WTC11 (cell line): ENCODE data around the gene TMEM145.

ENCODE experiments used
- ELF4 ChIP-seq: sonication (generic); formaldehyde crosslinking; IDR thresholded peaks from 2 replicates; pipeline ENCODE4 v1.8.1; 2022; ENCODE audit warnings: low read depth, mild to moderate bottlenecking, moderate library complexity, missing genetic modification reagents
- TF ChIP-seq, protein P1 (sequence below): fragments of 250-450 bp; sonication (Bioruptor Pico); IDR thresholded peaks from 2 replicates; pipeline ENCODE4 v1.9.0; 2021; ENCODE audit warnings: mild to moderate bottlenecking
- TF ChIP-seq, protein P2 (sequence below): fragments of 200-600 bp; IDR thresholded peaks from 2 replicates; pipeline ENCODE4 v1.8.0; 2022; ENCODE audit warnings: antibody characterized with exemption
- TF ChIP-seq, protein P3 (sequence below): sonication (generic); formaldehyde crosslinking; IDR thresholded peaks from 2 replicates; pipeline ENCODE4 v1.8.1; 2023; ENCODE audit warnings: mild to moderate bottlenecking, missing genetic modification reagents, moderate library complexity
- TF ChIP-seq, protein P4 (sequence below): sonication (generic); formaldehyde crosslinking; IDR thresholded peaks from 2 replicates; pipeline ENCODE4 v1.8.1; 2023; ENCODE audit warnings: mild to moderate bottlenecking, moderate library complexity, missing genetic modification reagents
- TF ChIP-seq, protein P5 (sequence below): sonication (generic); formaldehyde crosslinking; IDR thresholded peaks from 2 replicates; pipeline ENCODE4 v1.8.1; 2022; ENCODE audit warnings: mild to moderate bottlenecking, moderate library complexity, missing genetic modification reagents

DNA sequence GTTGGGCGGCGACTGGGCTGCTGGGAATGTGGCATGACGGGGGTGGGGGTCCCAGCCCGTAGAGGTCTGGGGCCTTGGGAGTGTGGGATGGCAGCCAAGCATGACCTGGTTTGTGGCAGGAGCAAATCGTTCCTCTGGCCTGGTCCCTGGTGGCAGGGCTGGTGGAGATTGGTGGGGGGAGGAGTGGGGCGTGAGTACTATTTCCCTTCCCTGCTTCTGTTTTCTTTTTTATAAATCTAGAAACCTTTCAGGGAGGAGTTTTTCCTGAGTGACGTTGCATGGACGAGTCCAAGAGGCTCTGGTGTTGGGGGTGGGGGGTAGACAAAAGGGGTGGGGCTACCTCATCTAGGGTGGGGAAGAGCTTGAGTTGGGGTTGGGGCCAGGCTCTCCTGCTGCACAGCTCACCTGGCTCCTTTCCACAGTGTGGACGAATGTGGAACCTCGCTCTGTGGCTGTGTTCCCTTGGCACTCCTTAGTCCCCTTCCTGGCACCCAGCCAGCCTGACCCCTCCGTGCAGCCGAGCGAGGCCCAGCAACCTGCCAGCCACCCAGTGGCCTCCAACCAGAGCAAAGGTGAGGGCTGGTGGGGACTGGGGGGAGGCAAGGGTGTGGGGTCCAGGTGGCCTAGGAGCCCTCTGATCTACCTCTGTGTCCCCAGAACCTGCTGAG is 26.6 kb upstream of the TMEM145 start:
- no peak for TF ChIP-seq ELF4 (CRISPR knock-in tag)
- TF ChIP-seq, protein P1, sequence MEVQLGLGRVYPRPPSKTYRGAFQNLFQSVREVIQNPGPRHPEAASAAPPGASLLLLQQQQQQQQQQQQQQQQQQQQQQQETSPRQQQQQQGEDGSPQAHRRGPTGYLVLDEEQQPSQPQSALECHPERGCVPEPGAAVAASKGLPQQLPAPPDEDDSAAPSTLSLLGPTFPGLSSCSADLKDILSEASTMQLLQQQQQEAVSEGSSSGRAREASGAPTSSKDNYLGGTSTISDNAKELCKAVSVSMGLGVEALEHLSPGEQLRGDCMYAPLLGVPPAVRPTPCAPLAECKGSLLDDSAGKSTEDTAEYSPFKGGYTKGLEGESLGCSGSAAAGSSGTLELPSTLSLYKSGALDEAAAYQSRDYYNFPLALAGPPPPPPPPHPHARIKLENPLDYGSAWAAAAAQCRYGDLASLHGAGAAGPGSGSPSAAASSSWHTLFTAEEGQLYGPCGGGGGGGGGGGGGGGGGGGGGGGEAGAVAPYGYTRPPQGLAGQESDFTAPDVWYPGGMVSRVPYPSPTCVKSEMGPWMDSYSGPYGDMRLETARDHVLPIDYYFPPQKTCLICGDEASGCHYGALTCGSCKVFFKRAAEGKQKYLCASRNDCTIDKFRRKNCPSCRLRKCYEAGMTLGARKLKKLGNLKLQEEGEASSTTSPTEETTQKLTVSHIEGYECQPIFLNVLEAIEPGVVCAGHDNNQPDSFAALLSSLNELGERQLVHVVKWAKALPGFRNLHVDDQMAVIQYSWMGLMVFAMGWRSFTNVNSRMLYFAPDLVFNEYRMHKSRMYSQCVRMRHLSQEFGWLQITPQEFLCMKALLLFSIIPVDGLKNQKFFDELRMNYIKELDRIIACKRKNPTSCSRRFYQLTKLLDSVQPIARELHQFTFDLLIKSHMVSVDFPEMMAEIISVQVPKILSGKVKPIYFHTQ (CRISPR knock-in tag) = no peak
- TF ChIP-seq, protein P2, sequence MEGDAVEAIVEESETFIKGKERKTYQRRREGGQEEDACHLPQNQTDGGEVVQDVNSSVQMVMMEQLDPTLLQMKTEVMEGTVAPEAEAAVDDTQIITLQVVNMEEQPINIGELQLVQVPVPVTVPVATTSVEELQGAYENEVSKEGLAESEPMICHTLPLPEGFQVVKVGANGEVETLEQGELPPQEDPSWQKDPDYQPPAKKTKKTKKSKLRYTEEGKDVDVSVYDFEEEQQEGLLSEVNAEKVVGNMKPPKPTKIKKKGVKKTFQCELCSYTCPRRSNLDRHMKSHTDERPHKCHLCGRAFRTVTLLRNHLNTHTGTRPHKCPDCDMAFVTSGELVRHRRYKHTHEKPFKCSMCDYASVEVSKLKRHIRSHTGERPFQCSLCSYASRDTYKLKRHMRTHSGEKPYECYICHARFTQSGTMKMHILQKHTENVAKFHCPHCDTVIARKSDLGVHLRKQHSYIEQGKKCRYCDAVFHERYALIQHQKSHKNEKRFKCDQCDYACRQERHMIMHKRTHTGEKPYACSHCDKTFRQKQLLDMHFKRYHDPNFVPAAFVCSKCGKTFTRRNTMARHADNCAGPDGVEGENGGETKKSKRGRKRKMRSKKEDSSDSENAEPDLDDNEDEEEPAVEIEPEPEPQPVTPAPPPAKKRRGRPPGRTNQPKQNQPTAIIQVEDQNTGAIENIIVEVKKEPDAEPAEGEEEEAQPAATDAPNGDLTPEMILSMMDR = no peak
- TF ChIP-seq, protein P3, sequence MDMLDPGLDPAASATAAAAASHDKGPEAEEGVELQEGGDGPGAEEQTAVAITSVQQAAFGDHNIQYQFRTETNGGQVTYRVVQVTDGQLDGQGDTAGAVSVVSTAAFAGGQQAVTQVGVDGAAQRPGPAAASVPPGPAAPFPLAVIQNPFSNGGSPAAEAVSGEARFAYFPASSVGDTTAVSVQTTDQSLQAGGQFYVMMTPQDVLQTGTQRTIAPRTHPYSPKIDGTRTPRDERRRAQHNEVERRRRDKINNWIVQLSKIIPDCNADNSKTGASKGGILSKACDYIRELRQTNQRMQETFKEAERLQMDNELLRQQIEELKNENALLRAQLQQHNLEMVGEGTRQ (CRISPR knock-in tag) = no peak
- TF ChIP-seq, protein P4, sequence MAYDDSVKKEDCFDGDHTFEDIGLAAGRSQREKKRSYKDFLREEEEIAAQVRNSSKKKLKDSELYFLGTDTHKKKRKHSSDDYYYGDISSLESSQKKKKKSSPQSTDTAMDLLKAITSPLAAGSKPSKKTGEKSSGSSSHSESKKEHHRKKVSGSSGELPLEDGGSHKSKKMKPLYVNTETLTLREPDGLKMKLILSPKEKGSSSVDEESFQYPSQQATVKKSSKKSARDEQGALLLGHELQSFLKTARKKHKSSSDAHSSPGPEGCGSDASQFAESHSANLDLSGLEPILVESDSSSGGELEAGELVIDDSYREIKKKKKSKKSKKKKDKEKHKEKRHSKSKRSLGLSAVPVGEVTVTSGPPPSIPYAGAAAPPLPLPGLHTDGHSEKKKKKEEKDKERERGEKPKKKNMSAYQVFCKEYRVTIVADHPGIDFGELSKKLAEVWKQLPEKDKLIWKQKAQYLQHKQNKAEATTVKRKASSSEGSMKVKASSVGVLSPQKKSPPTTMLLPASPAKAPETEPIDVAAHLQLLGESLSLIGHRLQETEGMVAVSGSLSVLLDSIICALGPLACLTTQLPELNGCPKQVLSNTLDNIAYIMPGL (CRISPR knock-in tag) = no peak
- TF ChIP-seq, protein P5, sequence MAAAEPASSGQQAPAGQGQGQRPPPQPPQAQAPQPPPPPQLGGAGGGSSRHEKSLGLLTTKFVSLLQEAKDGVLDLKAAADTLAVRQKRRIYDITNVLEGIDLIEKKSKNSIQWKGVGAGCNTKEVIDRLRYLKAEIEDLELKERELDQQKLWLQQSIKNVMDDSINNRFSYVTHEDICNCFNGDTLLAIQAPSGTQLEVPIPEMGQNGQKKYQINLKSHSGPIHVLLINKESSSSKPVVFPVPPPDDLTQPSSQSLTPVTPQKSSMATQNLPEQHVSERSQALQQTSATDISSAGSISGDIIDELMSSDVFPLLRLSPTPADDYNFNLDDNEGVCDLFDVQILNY (CRISPR knock-in tag) = no peak
